HG03457 (cell line): Measurements from ENCODE around the gene YPEL3.

Experiments used
- ATAC-seq: cut with Tn5 transposase; IDR thresholded peaks from one replicate; pipeline ENCODE4 v1.9.1; 2021; ENCODE audit warnings: moderate number of reproducible peaks; ENCODE audit not compliant: unreplicated experiment

Gene YPEL3

DNA sequence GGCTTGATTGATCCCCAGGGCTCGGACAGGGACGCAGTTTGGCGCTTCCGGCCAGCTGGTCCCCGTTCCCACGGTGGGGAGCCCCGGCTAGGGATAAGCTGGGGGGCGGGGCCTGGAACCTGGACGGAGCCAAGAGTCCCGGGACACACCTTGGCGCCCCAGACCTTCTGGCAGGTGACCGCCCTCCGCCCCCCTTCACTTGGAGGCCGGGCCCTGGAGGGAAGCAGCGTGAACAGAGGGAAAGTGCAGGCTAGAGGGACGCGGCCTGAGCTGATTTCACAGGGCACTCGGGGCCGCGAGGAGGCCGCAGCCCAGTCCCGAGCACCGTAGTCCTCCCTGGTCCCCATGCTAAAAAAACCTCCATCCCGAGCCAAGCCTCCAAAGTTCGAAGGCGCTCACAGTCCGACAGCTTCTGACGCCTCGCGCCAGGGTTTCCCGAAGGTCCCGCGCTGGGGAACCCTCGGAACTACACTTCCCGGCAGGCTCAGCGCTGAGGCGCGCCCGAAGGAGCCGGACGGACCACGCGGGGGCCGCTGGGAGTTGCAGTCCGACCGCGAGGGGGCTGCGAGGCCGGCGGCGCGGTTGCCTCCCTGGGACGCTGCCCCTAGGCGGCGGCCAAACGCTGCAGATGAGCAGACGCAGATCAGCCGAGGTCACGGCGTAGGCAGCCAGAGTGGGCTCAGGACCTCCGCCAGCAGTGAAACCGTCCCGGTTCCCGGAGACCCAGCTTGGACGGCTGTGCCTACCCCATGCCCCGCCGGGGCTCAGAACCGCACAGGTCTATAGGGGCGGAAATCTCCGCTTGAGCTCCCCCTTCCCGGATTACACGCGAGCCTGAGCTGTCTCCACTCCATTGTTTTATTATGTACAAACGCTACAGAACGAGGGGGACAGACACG lies 4.3 kb downstream of the YPEL3 start, which contains the start of gene TBX6:
TSS of gene TBX6 (minus strand) at position 451 of the 899 bp plus-strand sequence. CDS start 731 bp downstream, outside the sequence.
- peak; percentile 43 for ATAC-seq

DNA sequence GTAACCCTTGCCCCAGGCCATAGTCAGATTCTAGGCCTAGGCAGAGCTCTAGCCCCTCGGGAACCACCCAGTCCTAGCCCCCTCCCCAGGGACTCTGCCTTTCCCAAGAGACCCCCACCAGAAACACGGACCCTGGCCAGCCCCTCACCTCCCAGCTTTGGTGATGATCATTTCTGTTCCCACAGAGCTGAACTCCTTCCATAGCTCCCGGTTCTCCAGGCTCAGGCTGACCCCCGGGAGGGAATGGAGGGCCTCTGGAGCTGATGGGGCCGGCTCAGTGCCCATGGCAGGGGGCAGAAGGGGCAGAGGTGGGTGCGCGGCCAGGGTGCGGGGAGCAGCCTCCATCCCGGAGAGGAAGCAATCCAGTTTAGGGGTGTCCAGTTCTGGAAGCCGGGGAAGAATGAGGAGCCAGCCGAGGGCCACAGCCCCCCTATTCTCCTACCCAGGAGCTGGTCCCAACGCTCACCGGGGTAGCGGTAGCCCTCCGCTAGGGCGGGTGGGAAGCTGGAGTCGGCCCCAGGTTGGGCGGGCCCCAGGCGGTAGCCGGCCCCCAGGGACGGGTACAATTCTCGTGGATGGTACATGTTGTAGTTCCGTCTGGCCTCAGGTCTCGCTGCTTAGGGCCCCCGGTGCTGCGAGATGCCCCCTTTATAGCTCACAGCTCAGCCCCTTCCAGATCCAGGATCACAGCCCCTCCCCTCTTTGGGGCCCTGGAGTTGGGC lies 5.2 kb downstream of the YPEL3 start:
- ATAC-seq, result no peak

DNA sequence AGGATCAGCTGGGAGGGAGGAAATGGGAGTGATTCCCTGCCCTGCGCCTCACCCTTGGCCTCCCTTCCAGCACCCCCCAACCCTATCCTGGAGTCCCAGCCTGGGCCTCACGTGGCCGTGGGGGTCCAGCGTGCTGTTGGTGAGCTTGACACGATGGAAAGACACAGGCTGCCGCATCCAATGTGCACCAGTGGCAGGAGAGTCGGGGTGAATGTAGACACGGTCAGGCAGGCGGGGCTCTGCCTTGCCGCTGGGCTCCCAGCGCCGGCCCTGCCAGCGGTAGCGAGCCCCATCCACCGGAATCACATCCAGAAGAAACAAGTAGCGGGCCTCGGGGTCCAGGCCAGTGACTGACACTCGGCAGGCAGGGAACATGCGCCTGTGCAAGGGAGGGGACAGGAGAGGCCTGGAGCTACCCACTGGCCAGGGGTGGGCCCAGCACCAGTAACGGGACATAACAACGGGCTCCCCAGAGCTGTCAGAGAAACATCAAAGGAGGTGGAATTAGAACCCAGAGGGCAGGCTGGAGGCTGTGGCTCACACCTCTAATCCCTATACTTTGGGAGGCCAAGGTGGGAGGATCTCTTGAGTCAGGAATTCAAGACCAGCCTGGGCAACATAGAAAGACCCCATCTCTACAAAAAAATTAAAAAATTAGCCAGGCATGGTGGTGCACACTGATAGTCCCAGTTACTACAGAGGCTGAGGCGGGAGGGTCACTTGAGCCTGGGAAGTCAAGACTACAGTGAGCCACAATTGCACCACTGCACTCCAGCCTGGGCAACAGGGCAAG lies 7.0 kb downstream of the YPEL3 start:
- no peak for ATAC-seq

DNA sequence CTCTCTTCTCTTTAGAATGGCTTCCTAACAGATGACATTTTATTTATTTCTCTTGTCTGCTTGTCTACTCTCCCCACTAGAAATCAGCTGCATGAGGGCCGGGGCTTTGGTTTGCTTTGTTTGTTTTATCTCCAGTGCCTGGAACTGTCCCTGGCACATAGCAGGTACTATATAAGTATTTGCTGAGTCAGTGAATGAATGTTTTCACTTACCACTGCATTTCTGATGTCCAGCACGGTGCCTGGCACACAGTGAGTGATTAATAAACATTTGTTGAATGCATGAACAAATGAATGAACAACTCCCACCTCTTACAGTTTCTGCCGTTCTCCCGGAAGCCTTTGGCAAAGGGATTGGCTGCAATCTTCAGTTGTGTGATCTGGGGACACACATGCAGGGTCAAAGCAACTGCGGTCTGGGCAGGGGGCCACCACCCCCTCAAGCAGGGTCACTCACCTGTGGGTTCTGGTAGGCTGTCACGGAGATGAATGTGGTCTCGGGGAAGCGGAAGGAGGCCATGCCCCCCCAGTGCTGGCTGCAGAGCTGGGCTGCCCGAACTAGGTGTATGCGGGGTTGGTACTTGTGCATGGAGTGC lies 7.7 kb downstream of the YPEL3 start:
- ATAC-seq, result no peak

DNA sequence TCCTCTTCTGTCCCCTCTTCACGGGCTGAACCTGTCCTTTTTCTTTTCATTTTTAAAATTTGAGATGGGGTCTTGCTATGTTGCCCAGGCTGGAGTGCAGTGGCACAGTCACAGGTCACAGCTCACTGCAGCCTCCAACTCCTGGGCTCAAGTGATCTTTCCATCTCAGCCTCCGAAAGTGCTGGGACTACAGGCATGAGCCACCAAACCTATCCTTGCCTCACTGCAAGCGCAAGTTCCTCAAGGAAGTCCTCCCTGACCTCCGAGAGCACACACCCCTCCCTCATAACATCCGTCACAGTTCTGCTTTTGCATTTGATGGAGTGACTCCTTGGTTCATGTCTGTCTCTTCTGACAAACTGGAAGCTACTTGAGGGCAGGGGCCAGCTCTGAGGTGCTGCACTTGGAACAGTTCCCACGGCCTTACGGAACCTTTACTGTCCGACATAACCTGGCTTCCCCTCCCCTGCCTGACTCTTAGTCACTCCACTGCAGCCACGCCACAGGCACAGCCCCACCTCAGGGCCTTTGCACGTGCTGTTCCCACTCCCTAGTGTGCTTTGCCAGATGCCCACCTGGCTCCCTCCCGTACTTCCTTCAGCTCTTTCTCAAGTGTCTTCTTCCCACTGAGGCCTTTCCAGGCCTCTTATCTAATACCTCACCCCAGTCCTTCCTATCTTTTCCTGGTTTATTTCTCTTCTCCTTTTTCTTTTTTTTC lies 8.7 kb downstream of the YPEL3 start:
- ATAC-seq, result no peak

DNA sequence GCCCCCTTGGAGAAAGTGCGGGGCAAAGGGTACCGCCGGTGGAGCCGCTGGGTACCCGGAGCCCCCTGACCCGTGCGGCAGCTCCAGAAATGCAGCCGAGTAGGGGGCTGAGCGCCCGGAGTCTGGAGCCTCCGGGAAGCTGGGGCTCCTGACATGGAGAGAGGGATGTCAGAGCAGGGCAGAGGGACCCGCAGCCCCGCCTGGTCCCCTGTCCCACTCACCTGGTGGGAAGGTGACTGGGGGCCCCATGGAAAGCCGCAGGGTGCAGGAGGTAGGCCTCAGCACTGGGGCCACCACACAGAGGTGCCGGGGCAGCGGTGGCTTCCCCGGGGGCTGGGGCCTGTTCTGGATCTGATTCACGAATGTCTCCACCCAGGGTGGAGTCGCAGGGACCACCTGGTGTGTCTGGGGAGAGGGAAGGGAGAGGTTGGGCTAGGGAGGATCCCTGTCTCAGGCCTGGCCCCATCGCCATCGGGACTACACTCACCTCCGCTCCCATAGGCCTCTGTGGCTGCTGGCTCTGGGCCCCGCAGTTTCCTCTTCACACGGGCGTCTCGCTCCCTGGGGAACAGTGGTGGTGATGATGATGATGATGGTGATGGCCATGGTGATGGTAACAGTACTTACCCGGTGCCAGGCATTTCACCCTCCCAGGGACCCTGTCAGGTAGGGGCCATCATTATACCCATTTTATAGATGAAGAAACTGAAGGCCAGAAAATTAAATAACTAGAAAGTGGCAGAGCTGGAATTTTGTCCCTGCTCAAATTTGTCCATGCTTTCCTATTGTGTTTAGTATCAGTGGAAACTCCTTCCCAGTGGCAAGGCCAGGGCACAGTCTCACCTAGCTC lies 9.5 kb downstream of the YPEL3 start:
- ATAC-seq, result no peak

DNA sequence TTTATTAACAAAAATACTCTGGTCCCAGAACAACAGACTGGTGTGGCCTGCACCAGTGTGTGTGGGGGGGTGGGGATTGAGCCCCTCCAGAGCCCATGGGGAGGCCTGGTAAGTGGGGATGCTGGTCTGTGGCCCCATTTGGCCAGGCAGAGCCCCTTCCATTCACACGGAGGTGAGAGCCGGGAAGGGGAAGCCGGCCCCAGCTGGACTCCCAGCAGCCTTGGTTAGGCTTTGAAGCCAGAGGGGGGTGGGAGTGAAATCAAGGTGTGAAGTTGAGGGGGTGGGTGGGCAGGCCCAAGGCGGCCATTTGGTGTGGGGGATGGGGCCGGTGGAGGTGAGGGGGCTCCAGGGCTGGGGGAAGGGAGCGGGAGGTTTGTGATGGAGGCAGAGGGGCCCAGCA lies 10.2 kb downstream of the YPEL3 start:
- no peak for ATAC-seq

DNA sequence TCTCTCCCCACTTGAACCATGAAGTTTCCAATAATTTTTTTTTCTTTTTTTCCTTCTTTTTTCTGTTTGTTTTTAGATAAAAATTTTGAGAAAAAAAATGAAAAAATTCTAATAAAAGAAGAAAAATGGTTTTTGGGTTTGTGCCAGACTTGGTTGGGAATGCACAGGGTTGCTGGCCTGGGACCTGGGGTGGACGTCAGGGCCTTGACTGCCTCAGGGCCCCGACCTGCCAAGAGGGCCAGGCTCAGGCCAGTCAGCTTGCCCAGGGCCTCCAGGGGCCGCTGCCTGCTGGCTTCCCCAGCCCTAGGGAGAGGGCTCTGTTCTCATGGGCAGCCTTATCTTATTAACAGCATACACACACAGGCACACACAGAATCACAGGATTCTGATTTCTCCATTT lies 10.8 kb downstream of the YPEL3 start:
- ATAC-seq, result no peak

DNA sequence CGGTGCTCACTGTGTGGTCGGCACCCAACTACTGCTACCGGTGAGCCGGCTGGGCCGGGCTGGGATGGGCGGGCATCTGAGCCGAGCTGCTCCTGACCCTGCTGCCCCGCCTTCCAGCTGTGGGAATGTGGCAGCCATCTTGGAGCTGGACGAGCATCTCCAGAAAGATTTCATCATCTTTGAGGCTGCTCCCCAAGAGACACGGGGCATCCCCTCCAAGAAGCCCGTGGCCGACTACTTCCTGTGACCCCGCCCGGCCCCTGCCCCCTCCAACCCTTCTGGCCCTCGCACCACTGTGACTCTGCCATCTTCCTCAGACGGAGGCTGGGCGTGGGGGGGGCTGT lies 11.2 kb downstream of the YPEL3 start:
- ATAC-seq, result no peak

DNA sequence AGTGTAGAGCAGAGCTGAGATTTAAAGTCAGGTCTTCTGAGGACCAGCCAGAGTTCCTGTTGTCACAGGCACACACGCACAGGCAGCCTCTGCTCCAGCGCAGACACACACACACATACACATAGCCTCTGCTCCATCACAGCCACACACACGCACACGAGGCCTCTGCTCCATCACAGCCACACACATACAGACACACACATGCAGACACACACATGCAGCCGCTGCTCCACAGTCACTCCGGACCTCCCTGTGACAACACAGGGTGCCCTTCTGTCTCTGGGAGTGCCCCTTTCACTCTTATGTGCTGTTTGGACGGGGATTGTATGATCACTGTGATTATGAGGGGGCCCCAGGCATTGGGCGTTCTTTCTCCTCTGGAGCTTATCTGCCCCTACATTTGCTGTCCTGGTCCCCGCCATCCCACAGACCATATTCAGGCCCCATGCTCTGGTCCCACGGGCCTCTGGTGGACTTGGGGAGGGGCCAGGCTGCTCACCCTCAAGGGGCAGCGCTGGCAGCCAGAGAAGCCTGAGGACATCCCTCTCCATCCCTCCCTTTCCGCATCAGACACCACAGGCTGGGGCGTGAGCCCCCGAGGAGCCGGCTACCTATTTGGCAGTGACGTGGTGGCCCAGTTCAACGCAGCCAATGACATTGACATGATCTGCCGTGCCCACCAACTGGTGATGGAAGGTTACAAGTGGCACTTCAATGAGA lies 11.8 kb downstream of the YPEL3 start:
- no peak for ATAC-seq

DNA sequence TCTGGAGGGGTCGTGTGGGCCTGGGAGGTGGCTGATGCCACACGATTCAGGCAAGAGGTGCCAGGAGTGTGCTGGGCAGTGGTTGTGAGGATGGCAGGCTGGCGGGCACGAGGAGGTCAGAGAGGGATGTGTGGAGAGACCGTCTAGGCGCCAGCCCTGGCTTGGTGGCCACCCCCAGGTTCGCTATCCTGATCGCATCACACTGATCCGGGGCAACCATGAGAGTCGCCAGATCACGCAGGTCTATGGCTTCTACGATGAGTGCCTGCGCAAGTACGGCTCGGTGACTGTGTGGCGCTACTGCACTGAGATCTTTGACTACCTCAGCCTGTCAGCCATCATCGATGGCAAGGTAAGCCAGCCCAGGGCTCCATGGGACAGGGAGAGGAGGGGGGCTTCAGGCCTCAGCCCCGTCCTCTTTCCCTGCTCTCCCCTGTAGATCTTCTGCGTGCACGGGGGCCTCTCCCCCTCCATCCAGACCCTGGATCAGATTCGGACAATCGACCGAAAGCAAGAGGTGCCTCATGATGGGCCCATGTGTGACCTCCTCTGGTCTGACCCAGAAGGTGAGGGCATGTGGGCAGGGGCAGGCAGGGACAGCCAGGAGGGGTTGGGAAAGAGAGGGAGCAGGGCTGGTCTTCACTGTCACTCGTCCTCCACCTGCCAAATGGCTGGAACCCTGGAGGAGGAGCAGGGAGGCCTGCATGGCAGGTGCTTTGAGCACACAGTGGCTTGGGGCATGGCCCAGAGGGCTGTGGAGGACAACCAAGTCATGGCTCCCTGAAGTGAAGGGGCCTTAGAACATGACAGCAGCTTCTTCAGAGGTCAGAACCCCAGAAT lies 12.6 kb downstream of the YPEL3 start:
- no peak for ATAC-seq

DNA sequence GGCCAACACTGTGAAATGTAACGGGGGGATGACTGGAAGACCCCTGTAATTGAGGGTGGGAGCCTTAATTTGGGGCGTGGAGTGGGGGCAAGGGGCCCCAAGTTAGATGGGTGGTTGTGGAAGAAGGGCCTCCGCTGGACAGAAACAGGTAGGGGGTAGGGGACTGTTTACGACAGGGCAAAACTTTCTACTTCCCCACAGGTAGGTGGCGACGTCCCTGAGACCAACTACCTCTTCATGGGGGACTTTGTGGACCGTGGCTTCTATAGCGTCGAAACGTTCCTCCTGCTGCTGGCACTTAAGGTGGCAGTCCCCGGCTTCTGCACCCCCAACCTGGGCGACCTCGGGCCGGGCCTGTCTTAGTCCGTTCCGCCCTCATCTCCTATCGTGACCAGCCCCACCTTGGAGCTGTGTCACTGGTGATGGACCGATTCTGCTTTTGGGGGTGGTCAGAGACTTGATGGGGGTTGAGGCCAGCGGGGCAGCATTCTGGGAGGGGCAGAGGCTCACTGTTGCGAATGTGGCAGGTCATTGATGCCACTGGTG lies 13.4 kb downstream of the YPEL3 start:
- no peak for ATAC-seq

DNA sequence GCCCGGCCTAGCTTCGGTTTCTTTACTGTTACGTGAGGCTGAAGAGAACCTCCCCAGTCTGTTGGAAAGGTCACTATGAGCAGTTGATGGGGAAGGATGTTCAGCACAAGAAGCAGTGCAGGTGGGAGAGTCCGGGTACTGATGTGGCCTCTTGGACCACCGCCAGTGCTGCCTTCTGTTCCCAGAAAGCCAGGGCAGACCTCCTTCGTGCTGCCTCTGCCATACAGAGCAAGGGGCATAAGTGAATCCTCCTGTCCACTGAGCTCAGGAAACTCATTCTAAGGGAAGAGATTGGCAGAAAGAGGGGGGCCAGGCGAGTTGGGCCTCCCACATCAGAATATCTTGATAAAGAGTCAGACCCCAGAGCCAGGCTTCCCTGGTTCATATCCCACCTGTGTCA lies 16.5 kb downstream of the YPEL3 start:
- no peak for ATAC-seq

DNA sequence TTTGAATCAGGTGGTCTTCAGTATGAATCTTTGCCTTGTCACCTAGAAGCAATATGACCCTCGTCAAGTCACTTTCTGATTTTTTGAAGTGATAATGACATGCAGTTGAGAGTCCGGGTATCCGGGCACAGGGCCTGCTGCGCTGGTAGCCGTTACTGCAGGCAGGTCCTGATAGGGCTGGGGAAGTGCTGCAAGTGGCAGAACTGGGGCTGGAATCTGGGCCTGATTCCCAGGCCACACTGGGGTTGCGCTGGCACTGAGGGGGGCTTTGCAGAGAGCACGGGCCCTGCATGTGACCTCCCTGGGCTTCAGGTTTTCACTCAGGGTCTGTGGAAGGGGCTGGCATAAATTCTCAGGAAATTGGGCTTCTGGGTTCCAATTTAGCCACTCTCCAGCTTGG lies 17.3 kb downstream of the YPEL3 start:
- no peak for ATAC-seq

DNA sequence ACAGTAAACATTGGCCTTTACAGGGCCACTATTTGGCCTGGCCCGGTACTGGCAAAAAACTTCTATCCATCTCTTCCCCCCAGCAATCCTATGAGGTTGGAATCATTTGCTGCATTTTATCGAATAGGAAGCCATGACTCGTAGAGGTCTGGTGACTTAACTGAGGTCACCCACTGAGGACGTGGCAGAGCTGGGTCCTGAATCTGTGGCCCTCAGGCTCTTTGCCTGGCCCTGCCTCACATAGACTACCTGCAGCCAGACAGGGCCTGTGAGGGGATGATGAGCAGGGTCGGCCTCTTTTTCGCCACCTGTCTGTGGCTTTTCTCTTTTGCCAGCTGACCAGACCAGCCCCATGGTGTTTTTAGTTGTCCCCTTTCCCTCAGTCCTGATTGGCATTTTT lies 18.4 kb downstream of the YPEL3 start:
- no peak for ATAC-seq

DNA sequence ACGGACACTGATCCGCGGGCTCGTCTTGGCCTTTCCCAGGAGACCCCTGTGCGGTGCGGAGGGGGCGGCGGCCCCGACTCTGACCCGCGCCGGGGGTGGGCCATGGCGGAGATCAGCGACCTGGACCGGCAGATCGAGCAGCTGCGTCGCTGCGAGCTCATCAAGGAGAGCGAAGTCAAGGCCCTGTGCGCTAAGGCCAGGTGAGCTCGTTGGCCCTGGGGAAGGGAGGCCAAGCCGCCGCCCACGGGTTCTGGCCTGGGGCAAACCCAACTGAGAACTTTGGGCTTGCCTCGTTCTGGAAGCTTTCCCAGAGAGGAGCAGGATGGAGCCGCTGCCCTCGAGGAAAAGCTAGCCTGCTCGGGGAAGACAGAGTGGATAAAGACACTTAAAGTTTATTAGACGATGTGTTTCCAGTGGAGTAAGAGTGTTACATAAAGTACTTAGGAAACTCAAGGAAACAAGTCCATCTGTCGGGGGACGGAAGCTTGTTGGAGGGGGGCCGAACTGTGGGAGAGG lies 19.7 kb downstream of the YPEL3 start:
- ATAC-seq, result no peak

DNA sequence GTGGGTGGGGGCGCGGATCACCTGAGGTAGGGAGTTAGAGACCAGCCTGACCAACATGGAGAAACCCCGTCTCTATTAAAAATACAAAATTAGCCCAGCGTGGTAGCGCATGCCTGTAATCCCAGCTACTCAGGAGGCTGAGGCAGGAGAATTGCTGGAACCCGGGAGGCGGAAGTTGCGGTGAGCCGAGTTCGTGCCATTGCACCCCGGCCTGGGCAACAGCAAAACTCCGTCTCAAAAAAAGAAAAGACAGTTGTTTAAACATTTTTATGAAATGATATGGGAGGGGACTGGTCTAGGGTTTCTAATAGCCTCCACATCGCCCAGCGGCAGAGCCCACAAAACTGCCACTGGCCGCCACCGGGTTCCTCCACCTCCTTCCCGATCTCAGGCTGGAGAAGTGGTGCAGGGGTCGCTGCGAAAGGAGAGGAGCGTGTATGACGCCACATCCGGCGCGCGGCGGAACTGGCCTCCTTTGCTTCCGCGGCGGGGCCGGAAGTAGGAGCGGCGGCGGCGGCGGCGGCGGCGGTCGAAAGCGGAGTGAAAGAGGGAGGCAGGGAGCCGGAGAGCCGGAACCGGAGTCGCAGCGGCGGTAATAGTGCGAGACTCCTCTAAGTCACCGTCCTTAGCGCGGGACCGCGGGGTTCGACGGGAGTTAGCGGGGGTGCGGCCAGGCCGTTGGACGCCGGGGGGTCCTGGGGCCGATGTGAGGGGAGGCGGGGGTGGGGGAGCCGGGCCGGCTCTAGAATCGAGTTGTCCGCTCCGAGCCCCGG lies 20.3 kb downstream of the YPEL3 start, which contains the start of gene PPP4C:
TSS of gene PPP4C (plus strand) at position 492 of the 773 bp plus-strand sequence. CDS start 384 bp downstream, outside the sequence.
- ATAC-seq, result no peak
